ENCODE results near the gene PTPRD.

Gene PTPRD

GRCh38 chr9:8391566-8391965, 2221.2 kb downstream of the PTPRD start:
- no peak for DNase-seq (ENCODE audit: low spot score)

- no peak for DNase-seq (ENCODE audit: low spot score)
Observed at GRCh38 chr9:8391132-8391531, 2221.7 kb downstream of the PTPRD start.

- DNase-seq (ENCODE audit: low spot score): no peak
Observed at GRCh38 chr9:8390571-8390970, 2222.2 kb downstream of the PTPRD start.

GRCh38 chr9:8389531-8389930, 2223.3 kb downstream of the PTPRD start:
- DNase-seq (ENCODE audit: low spot score): no peak

GRCh38 chr9:8388132-8388531, 2224.7 kb downstream of the PTPRD start:
- no peak for DNase-seq (ENCODE audit: low spot score)

- no peak for DNase-seq (ENCODE audit: low spot score)
Observed at GRCh38 chr9:8384091-8384490, 2228.7 kb downstream of the PTPRD start.

GRCh38 chr9:8382777-8383527, 2229.8 kb downstream of the PTPRD start:
- DNase-seq (ENCODE audit: low spot score): no peak

- DNase-seq (ENCODE audit: low spot score): no peak
Observed at GRCh38 chr9:8382266-8382665, 2230.5 kb downstream of the PTPRD start.

GRCh38 chr9:8381601-8382000, 2231.2 kb downstream of the PTPRD start:
- no peak for DNase-seq (ENCODE audit: low spot score)

- no peak for DNase-seq (ENCODE audit: low spot score)
Observed at GRCh38 chr9:8374471-8374870, 2238.3 kb downstream of the PTPRD start.

GRCh38 chr9:8371686-8372085, 2241.1 kb downstream of the PTPRD start:
- no peak for DNase-seq (ENCODE audit: low spot score)

GRCh38 chr9:8366161-8366926, 2246.5 kb downstream of the PTPRD start:
- no peak for DNase-seq (ENCODE audit: low spot score)

GRCh38 chr9:8365466-8366160, 2247.2 kb downstream of the PTPRD start:
- no peak for DNase-seq (ENCODE audit: low spot score)

GRCh38 chr9:8365029-8365428, 2247.8 kb downstream of the PTPRD start:
- DNase-seq (ENCODE audit: low spot score): no peak

- DNase-seq (ENCODE audit: low spot score): no peak
Observed at GRCh38 chr9:8364026-8364752, 2248.6 kb downstream of the PTPRD start.

GRCh38 chr9:8362250-8362649, 2250.6 kb downstream of the PTPRD start:
- no peak for DNase-seq (ENCODE audit: low spot score)

GRCh38 chr9:8361364-8361763, 2251.4 kb downstream of the PTPRD start:
- no peak for DNase-seq (ENCODE audit: low spot score)

GRCh38 chr9:8356406-8356805, 2256.4 kb downstream of the PTPRD start:
- no peak for DNase-seq (ENCODE audit: low spot score)

- DNase-seq (ENCODE audit: low spot score): peak; percentile 1
Observed at GRCh38 chr9:8351436-8351835, 2261.4 kb downstream of the PTPRD start.

GRCh38 chr9:8349901-8350300, 2262.9 kb downstream of the PTPRD start:
- peak; percentile 27 for DNase-seq (ENCODE audit: low spot score)

- DNase-seq (ENCODE audit: low spot score): peak; percentile 74
Observed at GRCh38 chr9:8349376-8349775, 2263.4 kb downstream of the PTPRD start.

GRCh38 chr9:8348756-8349155, 2264.0 kb downstream of the PTPRD start:
- DNase-seq (ENCODE audit: low spot score): no peak
